GM21529 (cell line): ENCODE results near the gene ZNF362.

Experiments used
- ATAC-seq: cut with Tn5 transposase; IDR thresholded peaks from one replicate; pipeline ENCODE4 v1.9.1; 2021; ENCODE audit not compliant: unreplicated experiment

Gene ZNF362

DNA sequence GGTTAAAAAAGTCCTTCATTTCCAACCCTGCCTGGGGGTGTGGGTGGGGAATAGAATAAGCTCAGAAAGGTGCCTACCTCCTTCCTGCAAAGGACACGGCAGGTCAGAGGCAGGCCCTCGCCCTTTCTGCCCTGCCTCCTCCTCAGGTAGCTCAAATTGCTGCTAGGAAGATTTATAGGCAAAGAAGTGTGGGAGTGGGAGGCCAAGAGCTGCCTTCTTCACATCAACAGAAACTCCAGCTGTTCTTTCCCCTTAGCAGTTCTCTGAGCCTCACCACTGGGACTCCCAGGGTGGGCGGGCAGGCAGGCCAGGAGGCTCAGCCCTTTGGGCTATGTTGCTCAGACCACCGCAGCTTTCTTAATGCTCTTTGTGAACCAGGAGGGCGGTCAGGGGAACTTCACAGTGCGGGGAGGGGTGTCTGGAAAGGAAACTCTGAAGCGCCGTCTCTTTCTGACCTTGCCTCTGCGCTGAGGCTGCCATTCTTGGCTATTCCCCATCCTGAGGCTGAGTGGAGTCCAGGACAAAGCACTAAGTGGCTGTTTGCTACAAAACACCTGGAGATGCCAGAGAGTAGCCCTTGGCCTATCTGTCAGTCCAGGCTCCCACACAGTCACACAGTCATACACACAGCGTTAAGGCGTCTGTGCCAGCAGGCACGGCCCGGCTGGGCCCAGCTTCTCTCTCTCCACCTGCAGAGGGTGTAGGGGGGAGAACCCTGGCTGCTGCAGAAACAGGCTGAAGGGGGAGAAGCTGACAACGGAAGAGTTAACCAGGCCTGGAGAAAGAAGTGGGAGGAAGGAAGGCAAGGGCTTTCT, 67.6 kb downstream of the ZNF362 start:
- ATAC-seq = no peak

DNA sequence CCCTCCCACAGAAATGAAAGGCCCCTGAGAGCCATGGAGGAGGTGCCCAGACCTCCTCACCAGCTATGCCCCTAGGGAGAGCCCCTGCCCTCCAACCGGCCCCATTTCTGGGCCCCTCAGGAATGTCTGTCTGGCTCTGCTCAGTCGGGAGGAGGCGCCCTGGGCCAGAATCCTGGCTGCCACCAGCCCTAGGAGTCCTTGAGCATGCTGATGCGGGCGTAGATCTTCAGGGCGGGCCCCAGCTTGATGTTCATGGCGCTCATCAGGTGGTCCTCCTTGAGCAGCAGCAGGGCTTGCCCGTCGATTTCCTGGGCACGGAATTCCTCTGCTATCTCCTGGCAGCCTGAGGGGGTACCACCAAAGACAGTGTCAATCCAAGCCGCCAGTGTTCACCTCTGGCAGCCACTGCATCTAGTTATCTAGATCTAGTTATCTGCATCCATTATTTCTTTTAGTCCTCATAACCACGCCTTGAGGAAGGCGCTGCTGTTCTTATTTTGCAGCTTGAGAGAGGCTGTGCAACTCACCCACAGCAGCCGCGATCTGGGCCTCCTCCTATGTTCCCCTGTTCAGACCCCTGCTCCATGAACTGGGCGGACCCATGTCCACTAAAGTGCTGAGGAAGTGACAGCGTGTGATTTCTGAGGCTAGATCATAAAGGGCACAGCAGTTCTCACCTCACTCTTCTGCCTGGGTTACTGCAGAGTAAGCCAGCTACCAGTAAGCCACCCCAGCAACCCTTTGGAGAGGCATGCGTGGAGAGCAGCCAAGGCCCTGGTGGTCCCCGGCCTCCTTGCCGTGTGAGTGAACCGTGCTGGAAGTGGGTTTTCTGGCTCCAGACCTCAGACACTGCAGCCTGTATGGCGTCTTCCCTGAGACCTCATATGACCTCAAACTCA, 68.6 kb downstream of the ZNF362 start:
- ATAC-seq = no peak

DNA sequence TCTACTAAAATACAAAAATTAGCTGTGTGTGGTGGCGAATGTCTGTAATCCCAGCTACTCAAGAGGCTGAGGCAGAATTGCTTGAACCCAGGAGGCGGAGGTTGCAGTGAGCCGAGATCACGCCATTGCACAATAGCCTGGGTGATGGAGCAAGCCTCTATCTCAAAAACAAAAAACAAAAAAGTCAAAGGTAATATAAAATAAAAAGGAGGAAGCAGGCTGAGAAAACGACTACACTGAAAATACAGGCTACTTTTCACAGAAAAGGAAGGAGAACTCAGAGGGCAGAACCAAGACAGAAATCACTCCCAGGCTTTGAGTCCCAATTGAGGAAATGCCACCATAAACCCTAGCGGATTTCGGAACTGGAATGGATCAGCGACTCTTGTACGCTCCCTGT, 70.5 kb downstream of the ZNF362 start:
- ATAC-seq = no peak

DNA sequence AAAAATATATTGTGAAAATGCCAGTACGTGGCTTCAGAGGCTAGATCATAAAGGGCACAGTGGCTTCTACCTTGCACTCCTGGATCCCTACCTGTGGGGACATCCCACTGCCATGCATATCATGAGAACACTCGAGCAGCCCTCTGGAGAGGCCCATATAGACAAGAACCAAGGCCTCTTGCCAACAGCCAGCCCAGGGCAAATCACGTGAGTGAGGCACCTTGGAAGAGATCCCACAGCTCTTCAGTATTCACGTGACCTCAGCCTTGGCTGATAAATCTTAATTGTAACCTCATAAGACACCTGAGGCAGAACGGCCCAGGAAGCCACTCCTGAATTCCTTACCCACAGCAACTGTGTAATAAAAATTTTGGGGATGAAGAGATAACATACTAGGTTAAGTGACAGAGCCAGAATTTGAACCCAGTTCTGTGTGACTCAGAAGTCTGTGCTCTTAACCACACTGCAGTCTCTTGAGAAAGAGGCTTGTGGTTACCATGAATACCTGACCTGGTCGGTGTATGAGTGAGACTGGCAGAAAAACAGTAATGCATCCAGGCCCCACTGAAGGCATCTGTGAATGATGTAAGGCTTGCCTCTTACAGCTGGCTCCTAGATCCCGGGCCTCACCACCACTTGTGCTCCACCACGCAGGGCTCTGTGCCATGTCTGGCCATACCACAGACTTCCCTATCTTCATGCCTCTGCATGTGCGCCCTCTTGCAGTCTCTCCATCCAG, 71.5 kb downstream of the ZNF362 start:
- no peak for ATAC-seq

DNA sequence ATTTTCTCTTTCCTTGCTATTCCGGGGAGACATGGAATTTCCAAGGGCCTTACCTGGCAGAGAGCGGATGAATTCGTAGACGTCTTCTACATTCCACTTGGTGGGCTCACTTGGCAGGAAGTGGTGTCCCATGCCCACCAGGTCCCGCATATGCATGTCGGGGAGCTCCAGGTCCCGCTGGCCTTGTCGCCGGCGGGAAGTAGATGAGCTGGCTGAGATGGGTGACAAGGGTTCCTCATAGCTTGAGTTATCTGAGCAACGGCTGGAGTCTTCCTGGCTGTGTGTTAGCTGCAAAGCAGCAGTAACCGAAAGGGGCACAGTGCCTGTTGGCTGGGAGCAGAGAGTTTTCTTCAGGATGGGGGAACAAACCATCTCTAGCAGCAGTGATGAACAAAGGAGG, 72.5 kb downstream of the ZNF362 start:
- ATAC-seq = no peak

DNA sequence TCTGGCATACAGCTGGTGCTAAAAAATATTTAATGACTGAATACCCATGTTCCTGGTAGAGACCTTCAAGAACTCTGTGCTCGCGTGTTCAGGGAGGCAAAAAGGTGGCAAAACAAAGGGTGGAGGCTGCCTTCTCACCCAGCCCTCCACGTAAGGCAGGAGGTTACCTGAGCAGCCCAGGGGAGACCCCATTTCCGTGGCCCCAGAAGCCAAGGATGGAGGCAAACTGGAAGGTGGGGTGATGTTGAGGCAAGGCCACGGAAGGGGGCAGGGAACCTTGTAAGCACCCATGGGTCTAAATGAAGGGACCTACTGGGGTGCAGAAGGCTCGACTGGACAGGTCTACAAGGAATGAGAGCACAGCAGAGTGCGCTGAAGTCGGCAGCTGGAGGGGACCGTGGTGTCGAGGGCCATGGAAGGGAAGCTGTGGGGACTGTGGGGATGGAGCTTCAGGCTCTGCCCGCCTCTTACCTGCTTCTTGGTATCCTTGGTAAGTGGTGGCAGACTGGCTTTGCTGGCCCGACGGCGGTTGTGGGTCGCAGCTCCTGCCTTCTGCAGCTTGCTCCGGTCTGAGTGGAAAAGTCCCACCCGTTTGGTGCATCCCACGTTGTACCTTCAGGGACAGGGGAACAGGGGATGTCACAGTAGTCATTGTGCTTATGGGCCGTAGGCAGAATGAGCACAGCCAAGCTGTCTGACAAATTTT, 73.5 kb downstream of the ZNF362 start:
- ATAC-seq = no peak

DNA sequence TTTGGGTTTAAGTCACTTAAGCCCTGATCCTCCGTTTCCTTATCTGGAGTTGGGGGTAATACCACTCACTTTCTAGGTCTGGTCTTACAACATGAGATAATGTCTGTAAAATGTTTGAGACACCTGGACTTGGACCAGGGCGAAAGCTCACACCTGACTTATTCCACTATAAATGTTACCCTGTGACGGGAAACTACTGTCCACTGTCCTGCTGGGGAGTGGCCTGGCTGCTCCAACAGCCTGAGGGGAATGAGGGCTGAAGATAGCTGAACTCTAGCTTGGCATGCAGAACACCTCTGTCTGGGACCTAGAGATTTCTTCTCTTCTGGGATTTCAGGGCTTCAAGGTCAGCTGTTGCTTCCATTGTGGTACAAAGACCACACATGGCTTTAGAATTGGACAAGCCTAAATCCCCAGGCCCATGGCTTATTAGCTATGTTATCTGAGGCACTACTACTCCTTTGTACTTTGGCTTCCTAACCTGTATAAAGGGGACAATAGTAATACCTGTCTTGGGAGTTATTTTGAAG, 74.1 kb downstream of the ZNF362 start:
- ATAC-seq = no peak

DNA sequence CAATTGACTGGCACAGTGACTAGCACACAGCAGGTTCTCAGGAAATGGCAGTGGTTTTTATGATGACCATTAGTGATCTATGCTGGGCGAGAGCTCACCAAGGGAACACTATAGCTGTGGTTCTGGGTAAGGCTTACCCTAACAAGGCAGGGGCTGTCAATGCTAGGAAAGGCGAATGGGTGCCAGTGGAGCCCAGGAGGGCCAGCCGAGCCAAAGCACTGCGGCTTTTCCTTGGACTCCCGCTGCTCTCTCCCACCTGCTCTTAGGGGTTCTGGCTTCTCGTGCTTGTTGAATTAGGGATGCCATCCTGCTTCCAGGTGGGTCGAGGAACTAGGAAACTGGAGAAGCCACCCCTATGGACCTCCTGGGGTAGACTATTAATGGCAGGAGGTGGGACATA, 74.6 kb downstream of the ZNF362 start:
- ATAC-seq = no peak

DNA sequence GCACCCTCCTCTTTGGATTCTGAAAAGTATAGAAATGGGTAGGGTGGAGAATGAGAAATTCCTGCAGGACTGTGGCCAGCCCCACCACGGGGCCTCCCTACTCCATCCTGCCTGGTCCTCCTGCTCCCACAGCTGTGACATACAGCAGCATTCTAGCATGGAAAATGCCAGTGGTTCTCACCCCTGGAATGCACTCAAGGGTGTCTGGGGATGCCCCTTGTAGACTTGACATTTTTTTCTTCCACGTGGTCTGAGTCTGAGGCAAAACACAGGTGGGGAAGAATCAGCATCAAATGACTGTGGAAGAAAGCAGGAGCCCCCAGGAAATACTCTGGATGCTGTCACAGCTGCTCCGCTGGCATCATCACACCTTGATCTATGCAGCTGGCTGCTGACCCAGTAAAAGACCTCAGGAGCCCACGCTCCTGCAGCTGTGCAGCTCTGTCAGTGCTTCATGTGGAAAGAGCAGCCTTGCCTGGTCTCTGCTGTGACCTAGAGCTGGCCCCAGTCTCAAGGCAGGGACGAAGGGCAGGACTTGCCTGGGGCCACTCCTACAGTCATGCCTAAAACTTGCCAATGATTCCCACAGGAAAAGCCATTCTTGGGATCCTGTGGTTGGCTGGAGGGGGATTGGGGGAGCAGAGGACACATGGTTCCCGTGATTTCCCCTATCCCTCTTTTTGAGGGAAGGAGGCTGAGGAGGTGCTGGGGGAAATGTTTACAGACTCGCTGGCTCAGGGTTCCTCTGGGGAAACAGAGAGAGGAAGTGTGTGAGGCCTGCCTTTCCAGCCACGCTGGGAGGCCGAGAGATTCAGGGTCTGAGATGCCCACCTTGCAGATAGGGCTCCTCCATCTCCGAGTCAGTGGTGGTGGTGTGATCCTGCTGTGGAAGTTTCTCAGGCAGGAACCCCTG, 75.4 kb downstream of the ZNF362 start:
- ATAC-seq = no peak

DNA sequence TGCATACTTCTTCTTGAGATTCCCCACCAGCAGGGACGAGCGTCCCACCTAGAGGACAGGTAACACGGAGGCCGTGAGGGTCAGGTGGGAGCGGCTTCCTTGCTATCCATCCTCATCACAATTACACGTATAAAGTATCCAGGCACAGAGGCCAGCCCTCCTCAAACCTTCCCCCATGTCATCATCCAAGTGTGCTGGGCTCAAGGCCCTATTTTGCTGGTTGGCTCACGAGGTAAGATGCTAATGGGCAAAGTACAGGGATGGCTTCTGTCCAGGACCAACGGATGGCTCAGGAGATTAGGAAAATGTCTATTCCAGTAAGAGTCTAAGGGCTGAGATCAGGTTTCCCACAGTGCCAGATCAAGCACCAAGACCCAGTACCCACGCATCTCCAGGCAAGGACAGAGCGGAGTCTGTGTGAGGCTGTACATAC, 76.1 kb downstream of the ZNF362 start:
- ATAC-seq = no peak

DNA sequence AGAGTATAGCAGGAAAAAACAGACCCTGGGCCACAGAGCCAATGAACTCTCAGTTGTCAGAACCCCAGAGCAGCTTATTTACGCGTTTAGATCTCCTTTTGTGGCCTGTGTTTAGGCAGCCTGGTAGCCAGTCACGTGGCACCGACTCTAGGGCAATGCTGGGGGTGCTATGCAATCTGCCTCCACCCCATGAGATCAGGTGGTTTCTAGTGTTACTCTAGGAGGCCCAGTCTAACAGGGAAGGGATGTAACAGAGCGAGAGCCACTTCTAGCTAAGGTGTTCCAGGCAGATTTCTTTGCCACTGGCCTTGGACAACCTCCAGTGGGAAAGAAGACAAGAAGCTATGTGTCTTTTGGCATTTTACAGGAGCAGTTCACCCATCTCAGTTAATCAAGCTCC, 76.6 kb downstream of the ZNF362 start:
- no peak for ATAC-seq

DNA sequence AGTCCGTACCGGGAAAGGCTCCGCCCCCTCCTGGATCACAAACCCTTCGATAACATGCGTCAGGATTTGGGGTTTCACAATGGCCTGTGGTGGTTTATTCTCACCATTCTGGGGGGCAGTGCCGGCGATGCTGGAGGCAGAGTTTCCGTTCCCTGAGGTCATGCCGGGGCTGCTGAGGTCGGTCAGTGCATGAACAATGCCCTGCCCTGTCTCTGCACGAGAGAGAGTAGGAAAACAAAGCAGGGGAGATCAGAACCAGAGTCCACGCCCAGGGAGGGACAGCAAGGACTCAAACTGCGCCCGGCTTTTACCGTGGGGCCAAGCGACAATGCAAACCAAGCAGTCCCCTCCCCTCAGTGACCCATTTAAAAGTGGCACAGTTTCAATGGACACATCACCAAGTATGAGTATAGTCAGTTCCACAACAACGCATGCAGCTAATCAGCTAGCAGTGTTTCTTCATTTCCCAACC, 77.8 kb downstream of the ZNF362 start:
- ATAC-seq = no peak

DNA sequence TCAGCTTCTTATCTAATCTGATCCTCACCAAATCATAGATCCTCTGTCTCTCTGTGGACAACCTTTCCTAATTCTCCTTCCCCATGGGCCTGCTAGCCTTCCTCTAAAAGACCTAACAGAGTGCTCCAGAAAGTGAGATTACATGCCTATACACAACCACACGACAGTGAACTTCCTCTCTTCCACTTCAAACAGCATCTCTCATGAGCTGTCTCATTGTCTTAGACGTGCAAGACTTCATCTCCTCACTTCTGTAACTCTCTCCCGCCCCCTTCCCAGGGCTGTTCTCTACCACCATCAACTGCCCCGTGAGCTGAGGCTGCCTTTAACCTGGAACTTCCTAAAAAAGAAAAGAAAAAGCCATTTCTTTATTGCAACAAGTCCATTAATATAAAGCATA, 78.7 kb downstream of the ZNF362 start:
- ATAC-seq = no peak

DNA sequence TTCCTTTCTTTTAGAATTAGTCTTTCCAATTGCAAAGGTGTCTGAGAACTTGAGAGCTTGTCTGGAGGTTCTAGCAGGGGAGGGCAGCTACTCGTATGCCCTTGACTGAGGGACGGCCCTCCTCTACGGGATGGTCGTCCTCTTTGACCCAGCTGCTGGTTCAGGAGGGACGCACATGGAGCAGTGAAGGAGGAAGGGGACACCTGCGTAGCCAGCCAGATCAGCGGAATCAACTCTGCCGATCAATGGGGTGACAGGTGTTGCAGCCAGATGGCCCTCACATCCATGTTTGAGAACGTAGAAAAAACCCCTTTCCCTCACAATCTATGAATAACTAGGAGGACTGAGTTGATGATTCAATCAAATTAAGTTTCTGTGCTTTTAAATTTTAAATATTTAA, 80.3 kb downstream of the ZNF362 start:
- no peak for ATAC-seq

DNA sequence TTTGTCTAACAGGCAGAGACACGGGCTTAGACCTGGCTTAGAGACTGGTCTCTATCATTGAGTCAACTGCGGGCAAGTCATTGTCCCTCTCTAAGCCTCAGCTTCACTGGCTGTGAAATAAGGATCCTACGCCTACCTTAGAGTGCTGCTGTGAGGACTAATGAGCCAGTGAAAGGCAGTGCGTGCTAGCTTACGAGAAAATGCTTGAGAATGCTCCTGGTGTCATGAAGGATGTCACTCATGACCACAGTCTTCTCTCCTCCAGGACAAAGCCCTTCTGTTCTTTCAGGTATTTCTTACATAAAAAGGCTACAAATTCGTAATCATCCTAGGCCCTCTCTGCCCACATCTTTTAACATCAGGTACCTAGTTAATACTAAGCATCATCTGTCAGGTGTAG, 81.1 kb downstream of the ZNF362 start:
- no peak for ATAC-seq

DNA sequence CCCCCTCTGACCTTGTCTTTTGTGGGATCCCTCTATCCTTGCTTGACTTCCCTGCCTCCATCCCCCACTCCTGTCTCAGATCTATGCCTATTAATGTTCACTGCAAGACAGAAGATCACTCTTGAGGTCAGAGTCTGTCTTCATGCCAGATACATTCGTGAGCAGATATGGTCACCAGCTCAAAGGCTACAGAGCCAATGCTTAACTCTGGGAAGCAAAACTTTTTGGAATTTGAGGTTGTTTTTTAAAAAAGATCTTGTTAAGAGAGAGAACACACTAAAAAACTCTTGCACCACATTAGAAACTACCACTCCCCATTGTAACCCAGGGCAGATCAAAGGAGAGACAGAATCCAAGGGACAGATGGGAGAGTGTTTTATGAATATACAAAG, 81.8 kb downstream of the ZNF362 start:
- ATAC-seq = no peak

DNA sequence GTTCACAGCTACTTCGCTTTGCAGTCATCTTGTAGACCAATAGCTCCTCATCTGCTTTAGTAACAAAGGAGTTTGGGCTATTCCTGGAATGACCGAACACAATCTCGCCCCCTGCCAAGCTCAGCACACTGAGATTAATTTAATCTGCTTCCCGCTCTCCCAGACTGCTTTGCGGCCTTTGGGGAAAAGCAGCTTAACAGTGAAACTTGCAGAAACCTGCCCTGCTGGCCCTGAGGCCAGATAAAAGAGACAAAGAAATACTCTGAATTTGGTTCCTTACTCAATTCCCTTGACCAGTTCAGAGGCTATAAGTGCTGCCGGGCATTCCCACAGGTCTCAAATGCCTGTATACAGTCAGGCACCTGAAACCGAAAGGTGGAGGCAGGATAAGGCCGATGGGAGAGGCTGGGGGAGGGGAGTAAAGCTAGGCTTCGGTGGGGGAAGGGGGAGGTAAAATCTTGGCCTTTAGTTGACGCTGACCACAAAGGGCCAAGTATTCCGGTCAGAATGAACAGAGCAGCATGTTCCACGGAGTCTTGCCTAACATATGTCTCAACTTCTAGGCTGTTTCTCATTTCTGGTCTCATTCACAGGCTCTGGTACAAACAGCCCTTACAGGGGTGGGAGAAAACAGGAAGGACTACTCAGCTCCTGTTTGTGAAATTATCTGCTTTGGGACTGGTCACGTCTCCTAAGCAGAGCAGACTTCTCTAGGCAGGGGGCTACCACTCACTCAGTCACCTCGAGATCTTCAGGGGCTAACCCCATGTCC, 82.3 kb downstream of the ZNF362 start:
- ATAC-seq = no peak

DNA sequence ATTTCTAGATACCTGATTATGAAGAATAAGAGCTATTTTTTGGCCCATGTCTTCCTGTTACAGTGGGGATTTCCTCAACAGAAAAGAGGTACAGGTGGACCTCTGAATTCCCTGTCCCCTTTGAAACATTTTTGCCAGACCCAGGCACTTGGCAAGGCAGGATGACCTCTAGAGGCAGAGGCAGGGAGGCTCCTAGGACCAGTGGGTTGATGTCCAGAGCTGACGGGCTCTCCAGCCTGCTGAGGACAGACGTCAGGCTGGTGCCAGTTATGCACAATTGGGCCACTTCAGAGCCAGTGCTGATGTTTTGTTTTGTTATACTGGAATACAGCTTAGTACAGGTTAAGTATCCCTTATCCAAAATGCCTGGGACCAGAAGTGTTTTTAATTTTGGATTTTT, 83.1 kb downstream of the ZNF362 start:
- no peak for ATAC-seq

DNA sequence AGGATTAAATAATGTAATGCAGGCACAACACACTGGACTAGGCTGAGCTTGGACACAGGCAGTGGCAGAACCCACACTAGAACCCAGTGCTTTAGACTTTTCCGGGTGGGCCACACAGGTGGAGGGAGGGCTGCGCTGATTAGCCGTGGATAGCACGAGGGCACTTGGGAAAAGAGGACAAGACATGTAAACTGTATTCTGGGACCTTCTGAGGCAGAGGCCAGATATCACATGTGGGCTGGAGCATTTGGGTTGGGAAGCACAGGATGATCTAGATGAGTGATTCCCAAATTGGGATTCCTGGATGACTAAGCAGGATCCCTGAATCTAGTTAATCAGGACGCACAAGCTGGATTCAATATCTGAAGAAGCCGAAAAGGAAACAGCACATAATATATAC, 84.9 kb downstream of the ZNF362 start:
- no peak for ATAC-seq
